ENCODE results near the gene NR1D1. TPM values are rescaled to one million over a fixed set of nuclear protein-coding genes. Genes with fewer than 3 reads are reported as not detected.

NR1D1 gene
- total and polyA plus RNA-seq, 3 donors from 2014 or later = 9.8 to 23.6 (median 14.4) TPM

DNA sequence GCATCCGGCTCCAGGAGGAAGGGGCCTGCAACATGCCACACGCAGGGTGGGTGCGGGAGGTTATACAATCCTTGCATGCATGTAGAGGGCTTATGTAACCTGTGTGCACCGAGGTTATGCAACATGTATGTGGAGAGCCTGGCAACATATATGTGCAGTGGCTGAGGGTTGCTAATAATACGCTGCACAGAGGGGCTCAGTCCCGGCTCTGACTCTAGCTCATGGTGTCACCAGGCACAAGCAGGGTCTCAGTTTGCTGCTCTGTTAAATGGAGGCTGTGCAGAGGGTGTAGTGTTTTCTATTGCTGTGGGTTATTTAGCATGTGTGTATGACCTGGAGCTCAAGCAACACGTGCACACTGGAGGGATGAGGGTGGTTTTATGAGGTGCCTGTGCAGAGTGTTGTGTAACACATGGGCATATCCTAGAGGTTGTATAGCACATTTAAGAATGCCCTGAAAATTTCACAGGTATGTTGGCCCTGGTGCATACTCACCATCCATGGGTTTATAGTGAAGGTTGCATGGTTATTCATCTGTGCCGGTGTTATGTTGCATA, 24.4 kb downstream of the NR1D1 start:
- Histone ChIP-seq H3K4me1 (peaks cover 57% of the 10 kb centered on the region), H3K27me3 (no peaks in the 10 kb centered on the region), H3K27ac (peak overlapping the region in 1 of 2 donors; percentile 97), H3K4me3 (no peak overlapping the region), H3K36me3 (ENCODE audit: low read depth, missing control alignments) (no peaks in the 10 kb centered on the region), H3K9me3 (no peaks in the 10 kb centered on the region)
- no peak for TF ChIP-seq POLR2A (IDR thresholded peaks at IDR 0.05)
- TF ChIP-seq, protein P1, sequence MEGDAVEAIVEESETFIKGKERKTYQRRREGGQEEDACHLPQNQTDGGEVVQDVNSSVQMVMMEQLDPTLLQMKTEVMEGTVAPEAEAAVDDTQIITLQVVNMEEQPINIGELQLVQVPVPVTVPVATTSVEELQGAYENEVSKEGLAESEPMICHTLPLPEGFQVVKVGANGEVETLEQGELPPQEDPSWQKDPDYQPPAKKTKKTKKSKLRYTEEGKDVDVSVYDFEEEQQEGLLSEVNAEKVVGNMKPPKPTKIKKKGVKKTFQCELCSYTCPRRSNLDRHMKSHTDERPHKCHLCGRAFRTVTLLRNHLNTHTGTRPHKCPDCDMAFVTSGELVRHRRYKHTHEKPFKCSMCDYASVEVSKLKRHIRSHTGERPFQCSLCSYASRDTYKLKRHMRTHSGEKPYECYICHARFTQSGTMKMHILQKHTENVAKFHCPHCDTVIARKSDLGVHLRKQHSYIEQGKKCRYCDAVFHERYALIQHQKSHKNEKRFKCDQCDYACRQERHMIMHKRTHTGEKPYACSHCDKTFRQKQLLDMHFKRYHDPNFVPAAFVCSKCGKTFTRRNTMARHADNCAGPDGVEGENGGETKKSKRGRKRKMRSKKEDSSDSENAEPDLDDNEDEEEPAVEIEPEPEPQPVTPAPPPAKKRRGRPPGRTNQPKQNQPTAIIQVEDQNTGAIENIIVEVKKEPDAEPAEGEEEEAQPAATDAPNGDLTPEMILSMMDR (IDR thresholded peaks at IDR 0.05) = no peak
- no peak for DNase-seq
- intact Hi-C loops (cut with DNase I; ENCODE audit: low total_unique reads) = no loop called here
- WGBS, 2 donors = 51 to 62% methylated on average over 8 of the region's 8 CpGs

DNA sequence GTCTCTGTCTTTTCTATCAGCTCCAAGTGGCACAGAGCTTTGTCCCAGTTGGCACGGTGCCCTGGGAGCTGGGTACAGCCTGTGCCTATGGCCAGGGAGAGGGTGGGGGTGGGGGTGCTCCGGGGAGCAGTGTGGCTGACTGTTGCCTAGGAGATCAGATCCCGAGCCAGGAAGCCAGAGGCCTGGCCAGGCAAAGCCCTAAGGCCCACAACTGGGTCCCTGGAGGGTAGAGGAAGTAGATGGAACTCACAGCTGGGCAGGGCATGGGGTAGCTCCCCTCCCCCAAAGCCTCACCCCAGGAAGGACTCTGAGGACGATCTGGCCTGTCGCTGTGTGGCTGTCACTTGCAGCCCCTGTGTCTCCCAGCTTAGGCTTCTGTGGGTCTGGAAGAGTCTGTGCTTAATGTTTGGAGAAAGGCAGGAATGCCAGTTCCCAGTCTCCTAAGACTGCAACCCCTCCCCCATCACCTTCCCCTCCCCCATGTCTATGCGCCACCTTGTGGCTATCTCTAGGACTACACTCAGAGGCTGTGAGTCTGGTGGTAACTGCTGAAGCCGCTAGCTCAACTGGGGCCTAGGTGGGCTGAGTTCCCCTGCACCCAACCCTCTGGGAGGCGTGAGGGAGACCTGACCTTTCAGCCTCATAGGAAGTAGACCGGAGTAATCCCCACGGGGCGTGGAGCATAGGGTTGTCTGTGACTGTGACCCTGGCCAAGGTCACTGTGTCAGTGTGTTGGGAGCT, 25.0 kb downstream of the NR1D1 start:
- Histone ChIP-seq H3K4me3 (no peak overlapping the region), H3K4me1 (peaks cover 64% of the 10 kb centered on the region), H3K9me3 (no peaks in the 10 kb centered on the region), H3K27ac (peak overlapping the region; percentile 76 to 97), H3K36me3 (ENCODE audit: low read depth, missing control alignments) (no peaks in the 10 kb centered on the region), H3K27me3 (no peaks in the 10 kb centered on the region)
- TF ChIP-seq, protein P1 (IDR thresholded peaks at IDR 0.05) = peak; percentile 83 to 90 (median 89)
- TF ChIP-seq POLR2A (IDR thresholded peaks at IDR 0.05) = no peak
- peak; percentile 78 for DNase-seq
- intact Hi-C loops (cut with DNase I; ENCODE audit: low total_unique reads) = no loop called here
- WGBS, 2 donors = 34 to 48% methylated on average over 4 to 11 of the region's 11 CpGs

DNA sequence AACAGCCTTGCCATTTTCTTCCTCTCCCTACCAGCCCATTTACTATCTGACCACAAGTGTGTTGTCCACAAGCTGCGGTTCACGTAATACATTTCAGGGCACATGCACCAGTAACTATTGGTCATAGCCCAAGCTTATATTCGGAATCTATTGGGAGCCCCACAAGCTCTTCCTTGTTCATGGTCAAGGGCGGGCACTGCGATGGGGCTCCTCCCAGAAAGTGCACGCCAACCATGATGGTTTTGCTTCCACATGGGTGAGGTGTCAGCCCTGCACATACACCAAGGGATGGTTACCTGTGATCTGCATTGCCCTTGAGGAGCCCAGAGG, 25.6 kb downstream of the NR1D1 start:
- Histone ChIP-seq H3K27ac (peak overlapping the region; percentile 76 to 97), H3K36me3 (ENCODE audit: low read depth, missing control alignments) (no peaks in the 10 kb centered on the region), H3K27me3 (no peaks in the 10 kb centered on the region), H3K4me3 (no peak overlapping the region), H3K4me1 (peaks cover 69% of the 10 kb centered on the region), H3K9me3 (no peaks in the 10 kb centered on the region)
- WGBS, 2 donors = 45 to 54% methylated on average over 4 to 6 of the region's 6 CpGs
- DNase-seq = peak; percentile 55
- no peak for TF ChIP-seq POLR2A (IDR thresholded peaks at IDR 0.05)
- TF ChIP-seq, protein P1 (IDR thresholded peaks at IDR 0.05) = no peak
- intact Hi-C loops (cut with DNase I; ENCODE audit: low total_unique reads) = loop anchor here (5.0 kb wide), 1 partner anchor 32 kb away; no protein-coding TSS in a partner anchor

DNA sequence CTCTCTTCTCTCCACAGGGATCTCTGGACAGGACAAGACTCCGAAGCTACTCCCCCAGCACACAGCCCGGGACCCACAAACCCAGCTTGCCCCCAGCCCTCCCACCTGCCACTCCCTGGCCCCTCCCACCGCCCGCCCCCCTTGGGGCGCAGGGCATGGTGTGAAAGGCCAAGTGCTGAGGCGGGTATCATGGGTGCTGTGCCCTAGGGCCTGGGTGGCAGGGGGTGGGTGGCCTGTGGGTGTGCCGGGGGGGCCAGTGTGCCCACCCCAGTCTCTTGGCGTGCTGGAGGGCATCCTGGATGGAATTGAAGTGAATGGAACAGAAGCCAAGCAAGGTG, 26.2 kb downstream of the NR1D1 start:
- DNase-seq = no peak
- TF ChIP-seq, protein P1 (IDR thresholded peaks at IDR 0.05) = no peak
- no peak for TF ChIP-seq POLR2A (IDR thresholded peaks at IDR 0.05)
- 80 to 90% methylated on average over 8 of the region's 8 CpGs for WGBS, 2 donors
- H3K9me3 ChIP-seq = no peaks in the 10 kb centered on the region
- H3K4me3 ChIP-seq = no peak overlapping the region
- no peaks in the 10 kb centered on the region for H3K36me3 ChIP-seq (ENCODE audit: low read depth, missing control alignments)
- peaks cover 76% of the 10 kb centered on the region for H3K4me1 ChIP-seq
- intact Hi-C loops (cut with DNase I; ENCODE audit: low total_unique reads) = loop anchor here (5.0 kb wide), 1 partner anchor 33 kb away; no protein-coding TSS in a partner anchor
- peak overlapping the region; percentile 88 to 97 for H3K27ac ChIP-seq
- no peaks in the 10 kb centered on the region for H3K27me3 ChIP-seq

Data from testis (tissue), 3 donors.